ENCODE data around the gene TTC3.

Gene TTC3

DNA sequence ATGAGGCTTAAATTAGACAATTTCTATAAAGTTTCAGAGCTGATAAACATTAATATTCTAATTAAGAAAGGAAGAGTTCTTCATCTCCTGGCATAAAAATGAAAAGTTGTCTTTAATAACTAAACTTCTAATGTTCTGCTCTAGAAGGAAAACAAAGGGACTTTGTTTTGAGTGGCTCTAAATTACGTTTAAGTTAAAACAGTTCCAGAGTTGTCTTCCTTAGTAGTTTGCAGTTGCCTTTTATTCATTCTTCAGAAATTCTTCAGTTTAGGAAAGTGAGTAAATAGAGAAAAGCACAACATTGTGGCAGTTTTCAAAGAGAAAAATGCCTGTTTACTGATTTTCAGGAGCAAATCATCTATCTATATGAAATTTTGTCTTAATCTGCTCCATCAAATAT, 86.9 kb downstream of the TTC3 start:
- Histone ChIP-seq H3K4me1 (ENCODE audit: insufficient read depth, low read length) (no peaks in the 10 kb centered on the region; the same call in 1 of the 2 replicates), H3K36me3 (ENCODE audit: insufficient read depth, low read length) (no peaks in the 10 kb centered on the region; the same call in 1 of the 2 replicates), H3K9me3 (ENCODE audit: control insufficient read depth, insufficient read depth, low read length) (no peaks in the 10 kb centered on the region), H3K9ac (ENCODE audit: low read depth, low read length) (no peak overlapping the region)

DNA sequence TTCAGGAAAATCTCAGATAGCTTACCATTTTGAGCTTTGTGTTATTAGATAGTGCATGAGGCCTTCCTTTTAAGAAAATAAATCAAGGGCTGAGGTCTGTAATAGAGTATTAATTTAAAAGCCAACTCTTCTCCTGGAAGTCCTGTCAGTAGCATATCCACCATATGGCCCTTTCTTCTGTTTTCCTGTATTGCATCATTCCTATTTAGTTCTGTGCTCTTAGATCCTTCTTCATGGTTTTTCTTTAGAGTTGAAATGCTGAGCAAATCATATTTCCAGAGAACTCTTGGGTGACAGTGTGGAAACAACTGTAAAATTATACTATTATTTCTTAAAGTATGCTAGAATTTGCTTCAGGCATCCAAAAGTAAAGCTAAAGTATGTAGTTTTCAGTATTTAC, 91.7 kb downstream of the TTC3 start:
- no peak overlapping the region for H3K9ac ChIP-seq (ENCODE audit: low read depth, low read length)
- no peaks in the 10 kb centered on the region; the same call in 1 of the 2 replicates for H3K36me3 ChIP-seq (ENCODE audit: insufficient read depth, low read length)
- no peaks in the 10 kb centered on the region for H3K9me3 ChIP-seq (ENCODE audit: control insufficient read depth, insufficient read depth, low read length)
- no peaks in the 10 kb centered on the region for H3K4me1 ChIP-seq (ENCODE audit: insufficient read depth, low read length)

DNA sequence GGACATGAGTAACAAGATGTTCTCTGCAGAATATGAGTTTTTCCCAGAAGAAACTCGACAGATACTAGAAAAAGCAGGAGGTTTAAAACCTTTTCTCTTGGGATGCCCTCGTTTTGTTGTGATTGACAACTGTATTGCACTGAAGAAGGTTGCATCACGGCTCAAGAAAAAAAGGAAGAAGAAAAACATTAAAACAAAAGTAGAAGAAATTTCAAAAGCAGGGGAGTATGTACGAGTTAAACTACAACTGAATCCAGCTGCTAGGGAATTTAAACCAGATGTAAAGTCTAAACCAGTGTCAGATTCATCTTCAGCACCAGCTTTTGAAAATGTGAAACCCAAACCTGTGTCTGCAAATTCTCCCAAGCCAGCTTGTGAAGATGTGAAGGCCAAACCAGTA, 92.5 kb downstream of the TTC3 start:
- Histone ChIP-seq H3K9ac (ENCODE audit: low read depth, low read length) (no peak overlapping the region), H3K36me3 (ENCODE audit: insufficient read depth, low read length) (no peaks in the 10 kb centered on the region; the same call in 1 of the 2 replicates), H3K4me1 (ENCODE audit: insufficient read depth, low read length) (no peaks in the 10 kb centered on the region), H3K9me3 (ENCODE audit: control insufficient read depth, insufficient read depth, low read length) (no peaks in the 10 kb centered on the region)

DNA sequence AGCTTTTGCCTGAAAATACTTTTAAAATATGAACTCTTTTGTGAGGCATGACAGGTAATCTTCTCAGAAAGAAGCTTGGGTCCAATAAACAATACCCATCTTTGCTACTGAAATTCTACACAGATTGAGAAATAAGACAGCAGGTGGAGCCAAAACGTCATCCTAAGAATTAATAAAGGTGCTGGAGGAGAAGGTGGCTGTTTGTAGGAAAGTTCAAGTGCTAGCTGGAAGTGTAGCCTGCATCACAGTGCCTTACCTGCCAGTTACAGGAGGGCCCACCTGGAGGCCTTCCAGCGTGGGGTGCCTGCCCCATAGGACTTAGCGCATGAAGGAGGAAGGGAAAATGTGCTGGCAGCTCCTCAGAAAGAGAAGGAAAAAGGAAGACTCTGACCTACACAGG, 93.7 kb downstream of the TTC3 start:
- H3K9me3 ChIP-seq (ENCODE audit: control insufficient read depth, insufficient read depth, low read length) = no peaks in the 10 kb centered on the region
- H3K36me3 ChIP-seq (ENCODE audit: insufficient read depth, low read length) = no peaks in the 10 kb centered on the region
- H3K9ac ChIP-seq (ENCODE audit: low read depth, low read length) = no peak overlapping the region
- H3K4me1 ChIP-seq (ENCODE audit: insufficient read depth, low read length) = peaks cover 4% of the 10 kb centered on the region; the same call in 1 of the 2 replicates

DNA sequence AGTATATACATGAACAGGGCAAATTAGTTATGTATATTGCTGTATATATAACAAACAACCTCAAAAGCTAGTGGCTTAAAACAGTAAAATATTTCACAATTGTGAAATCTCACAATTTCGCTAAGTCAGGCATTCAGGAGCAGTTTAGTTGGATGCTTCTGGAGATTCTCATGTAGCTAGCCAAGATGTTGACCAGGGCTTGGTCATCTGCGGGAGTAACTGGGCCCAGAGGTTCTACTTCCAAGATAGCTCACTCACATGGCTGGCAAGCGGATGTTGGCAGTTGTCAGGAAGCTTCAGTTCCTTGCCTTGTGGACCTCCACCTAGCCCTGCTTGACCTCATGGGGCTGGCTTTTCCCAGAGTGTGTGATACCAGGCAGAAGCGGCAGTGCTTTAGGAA, 95.6 kb downstream of the TTC3 start:
- H3K9ac ChIP-seq (ENCODE audit: low read depth, low read length) = no peak overlapping the region
- peaks cover 4% of the 10 kb centered on the region; the same call in 1 of the 2 replicates for H3K4me1 ChIP-seq (ENCODE audit: insufficient read depth, low read length)
- H3K9me3 ChIP-seq (ENCODE audit: control insufficient read depth, insufficient read depth, low read length) = no peaks in the 10 kb centered on the region
- H3K36me3 ChIP-seq (ENCODE audit: insufficient read depth, low read length) = no peaks in the 10 kb centered on the region

DNA sequence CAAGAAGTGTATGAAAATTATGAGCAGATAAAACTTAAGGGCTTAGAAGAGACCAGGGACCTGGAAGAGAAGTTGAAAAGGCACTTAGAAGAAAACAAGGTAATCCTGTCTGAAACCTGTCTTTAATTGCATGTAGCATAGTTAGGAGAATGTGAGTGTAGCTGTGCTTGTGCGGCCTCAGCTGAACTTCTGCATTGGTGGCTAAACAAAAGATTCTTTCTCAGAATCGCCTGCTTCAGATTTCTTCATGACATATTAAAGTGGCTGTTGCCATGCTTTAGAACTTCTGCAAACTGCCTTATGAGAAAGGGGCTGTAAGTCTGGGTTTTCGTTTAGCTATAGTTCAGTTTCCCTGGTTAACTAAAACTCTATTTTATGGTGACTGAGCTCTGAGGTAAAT, 99.6 kb downstream of the TTC3 start:
- no peaks in the 10 kb centered on the region for H3K9me3 ChIP-seq (ENCODE audit: control insufficient read depth, insufficient read depth, low read length)
- H3K4me1 ChIP-seq (ENCODE audit: insufficient read depth, low read length) = peaks cover 4% of the 10 kb centered on the region; the same call in 1 of the 2 replicates
- H3K9ac ChIP-seq (ENCODE audit: low read depth, low read length) = no peak overlapping the region
- peaks cover 3% of the 10 kb centered on the region; the same call in 1 of the 2 replicates for H3K36me3 ChIP-seq (ENCODE audit: insufficient read depth, low read length)

DNA sequence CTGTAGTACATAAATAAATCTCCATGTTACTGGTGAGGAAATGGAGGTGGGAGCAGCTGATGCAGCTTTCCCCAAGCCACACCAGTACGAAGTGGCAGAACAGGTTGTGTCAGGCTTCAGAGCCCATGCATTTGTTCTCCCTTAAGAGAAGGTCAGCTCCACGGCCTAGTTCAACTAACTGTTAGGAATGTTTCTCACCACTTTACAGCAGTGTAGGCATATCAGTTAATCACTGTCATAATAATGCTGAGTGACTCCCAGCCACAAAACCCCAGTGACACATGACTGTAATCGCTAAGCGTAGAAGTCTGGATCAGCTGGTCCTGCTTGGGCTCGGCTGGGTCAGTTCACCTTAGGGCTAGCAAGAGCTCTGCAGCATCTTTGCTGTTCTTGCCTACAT, 103.7 kb downstream of the TTC3 start:
- no peaks in the 10 kb centered on the region for H3K4me1 ChIP-seq (ENCODE audit: insufficient read depth, low read length)
- H3K9me3 ChIP-seq (ENCODE audit: control insufficient read depth, insufficient read depth, low read length) = no peaks in the 10 kb centered on the region
- H3K9ac ChIP-seq (ENCODE audit: low read depth, low read length) = no peak overlapping the region
- peaks cover 3% of the 10 kb centered on the region; the same call in 1 of the 2 replicates for H3K36me3 ChIP-seq (ENCODE audit: insufficient read depth, low read length)

DNA sequence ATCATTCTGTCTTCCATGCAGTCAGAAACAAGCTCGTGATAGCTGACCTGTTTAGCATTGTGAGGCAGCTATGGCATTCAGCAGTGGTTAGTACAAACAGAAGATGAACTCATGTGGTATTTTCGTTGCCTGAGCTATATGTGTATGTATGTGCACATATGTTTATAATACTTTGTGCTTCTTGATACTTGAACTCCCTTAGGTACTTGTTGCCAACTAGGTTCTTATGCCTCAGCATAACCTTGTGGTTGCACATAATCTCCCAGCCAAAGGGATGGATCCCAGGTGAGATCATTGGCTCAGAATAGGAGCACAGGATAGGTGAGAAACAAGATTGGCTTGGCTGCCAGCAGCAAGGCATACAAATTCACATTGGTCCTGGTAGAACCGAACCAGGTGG, 108.0 kb downstream of the TTC3 start:
- no peaks in the 10 kb centered on the region for H3K36me3 ChIP-seq (ENCODE audit: insufficient read depth, low read length)

DNA sequence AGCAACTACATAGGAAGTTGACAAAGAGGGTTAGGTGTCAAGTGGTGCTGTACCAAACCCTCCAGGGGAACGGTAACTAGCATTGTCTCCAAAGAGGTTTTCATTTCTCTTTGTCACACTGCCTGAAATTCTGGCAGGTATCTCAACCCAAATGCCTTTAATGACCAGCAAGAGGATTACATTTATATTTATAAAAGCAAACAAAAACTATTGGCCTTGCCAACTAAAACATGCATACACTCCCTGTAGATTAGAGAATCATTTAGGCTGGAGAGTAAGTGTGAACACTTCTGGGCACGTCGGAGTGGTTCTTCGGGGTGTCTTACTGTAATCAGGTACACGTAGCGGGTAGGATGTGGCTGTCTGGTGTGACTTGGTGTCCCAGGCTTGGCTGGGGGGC, 109.2 kb downstream of the TTC3 start:
- no peak overlapping the region for H3K9ac ChIP-seq (ENCODE audit: low read depth, low read length)
- no peaks in the 10 kb centered on the region for H3K4me1 ChIP-seq (ENCODE audit: insufficient read depth, low read length)
- no peaks in the 10 kb centered on the region for H3K36me3 ChIP-seq (ENCODE audit: insufficient read depth, low read length)
- no peaks in the 10 kb centered on the region for H3K9me3 ChIP-seq (ENCODE audit: control insufficient read depth, insufficient read depth, low read length)

More for the DNA sequence above, 108.0 kb downstream of the TTC3 start:
- no peaks in the 10 kb centered on the region for H3K9me3 ChIP-seq (ENCODE audit: control insufficient read depth, insufficient read depth, low read length)
- no peaks in the 10 kb centered on the region for H3K4me1 ChIP-seq (ENCODE audit: insufficient read depth, low read length)
- no peak overlapping the region for H3K9ac ChIP-seq (ENCODE audit: low read depth, low read length)

DNA sequence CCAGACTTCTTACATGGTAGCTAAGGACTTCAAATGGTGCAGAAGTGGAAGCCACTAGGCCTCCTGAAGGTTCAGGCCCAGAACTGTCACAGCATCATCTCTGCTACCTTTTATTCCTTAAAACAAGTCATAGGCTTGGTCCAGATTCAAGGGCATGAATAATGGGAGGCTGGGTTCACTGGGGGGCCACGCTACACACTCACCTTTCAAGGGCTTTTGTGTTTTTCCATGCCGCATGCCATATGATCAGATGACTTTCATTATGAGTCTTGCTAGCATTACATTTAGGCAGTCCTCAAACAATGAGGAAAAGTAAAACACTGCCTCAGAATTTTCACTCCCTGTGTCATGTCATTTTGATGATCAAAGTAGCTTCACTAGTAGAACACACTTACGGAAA, 110.7 kb downstream of the TTC3 start:
- Histone ChIP-seq H3K9ac (ENCODE audit: low read depth, low read length) (no peak overlapping the region), H3K36me3 (ENCODE audit: insufficient read depth, low read length) (no peaks in the 10 kb centered on the region), H3K4me1 (ENCODE audit: insufficient read depth, low read length) (no peaks in the 10 kb centered on the region), H3K9me3 (ENCODE audit: control insufficient read depth, insufficient read depth, low read length) (no peaks in the 10 kb centered on the region)

DNA sequence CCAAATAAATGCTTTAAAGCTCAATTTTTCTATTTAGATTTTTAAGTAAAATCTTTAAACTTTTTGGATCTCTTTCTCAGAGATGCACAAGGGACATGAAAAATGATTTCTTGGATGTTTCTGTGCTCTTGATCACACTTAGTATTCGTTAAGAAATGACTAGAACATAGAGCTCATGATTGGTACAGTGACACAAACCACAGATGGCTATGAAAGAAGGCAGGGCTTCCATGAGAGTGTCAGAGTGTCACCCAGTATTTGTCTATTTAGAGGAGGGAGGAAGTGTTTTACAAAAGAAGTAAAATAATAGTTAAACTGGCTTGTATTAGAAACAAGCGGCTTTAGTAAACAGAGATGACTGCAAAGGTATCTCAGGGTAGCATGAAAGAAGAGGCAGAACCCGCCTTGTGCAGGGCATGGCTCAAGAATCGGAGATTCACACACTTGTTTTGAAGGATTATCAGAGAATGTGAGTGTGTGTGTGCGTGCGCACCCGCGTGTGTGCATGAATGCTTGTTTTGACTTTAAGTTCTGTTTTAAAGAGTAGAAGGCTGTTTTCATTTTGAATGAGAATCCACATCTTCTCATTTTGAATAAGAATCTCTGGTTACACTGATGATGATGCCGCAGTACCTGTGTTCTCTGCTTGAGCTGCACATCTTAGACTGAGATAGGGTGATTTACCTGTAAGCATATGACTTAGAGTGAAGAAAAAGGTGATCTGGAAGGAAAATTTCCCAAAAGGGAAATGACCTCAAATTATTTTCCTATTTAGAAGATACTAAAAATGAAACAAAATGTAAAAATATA, 111.9 kb downstream of the TTC3 start:
- H3K4me1 ChIP-seq (ENCODE audit: insufficient read depth, low read length) = no peaks in the 10 kb centered on the region
- no peak overlapping the region for H3K9ac ChIP-seq (ENCODE audit: low read depth, low read length)
- H3K36me3 ChIP-seq (ENCODE audit: insufficient read depth, low read length) = no peaks in the 10 kb centered on the region
- no peaks in the 10 kb centered on the region for H3K9me3 ChIP-seq (ENCODE audit: control insufficient read depth, insufficient read depth, low read length)

DNA sequence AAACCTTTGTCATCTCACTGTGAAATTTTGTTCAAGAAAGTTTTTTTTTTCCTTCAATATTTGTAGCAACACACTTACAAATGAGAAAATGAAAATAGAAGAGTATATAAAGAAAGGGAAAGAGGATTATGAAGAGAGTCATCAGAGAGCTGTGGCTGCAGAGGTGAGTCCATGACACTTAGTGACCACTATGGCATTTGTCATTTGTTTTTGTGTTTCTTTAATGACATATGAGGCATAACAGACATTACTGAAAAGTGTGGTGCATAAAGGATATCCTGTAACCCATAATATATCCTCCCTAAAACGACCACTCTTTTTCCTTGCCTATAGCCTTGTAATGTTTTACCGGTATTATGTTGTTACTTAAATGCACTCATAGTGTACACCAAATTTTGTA, 113.9 kb downstream of the TTC3 start:
- Histone ChIP-seq H3K9ac (ENCODE audit: low read depth, low read length) (no peak overlapping the region), H3K36me3 (ENCODE audit: insufficient read depth, low read length) (no peaks in the 10 kb centered on the region), H3K4me1 (ENCODE audit: insufficient read depth, low read length) (no peaks in the 10 kb centered on the region), H3K9me3 (ENCODE audit: control insufficient read depth, insufficient read depth, low read length) (no peaks in the 10 kb centered on the region)

DNA sequence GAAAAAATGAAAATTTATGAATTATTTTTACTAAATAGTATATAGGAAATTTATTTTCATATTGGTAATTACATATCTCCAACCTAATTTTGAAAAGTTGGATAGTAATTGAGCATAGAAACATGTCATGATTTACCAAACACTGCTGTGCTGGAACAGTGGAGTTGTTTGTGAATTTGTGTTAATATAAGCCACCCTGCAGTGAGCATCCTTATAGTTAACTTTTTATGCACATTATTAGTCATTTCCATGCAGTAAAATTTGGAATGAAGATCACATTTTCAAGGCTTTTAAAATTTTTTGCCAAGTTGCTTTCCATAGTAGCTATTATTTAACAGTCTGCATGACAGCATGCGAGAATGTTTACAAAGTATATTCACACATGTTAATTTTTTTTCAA, 115.8 kb downstream of the TTC3 start:
- H3K9ac ChIP-seq (ENCODE audit: low read depth, low read length) = no peak overlapping the region
- H3K4me1 ChIP-seq (ENCODE audit: insufficient read depth, low read length) = no peaks in the 10 kb centered on the region
- no peaks in the 10 kb centered on the region for H3K9me3 ChIP-seq (ENCODE audit: control insufficient read depth, insufficient read depth, low read length)
- no peaks in the 10 kb centered on the region for H3K36me3 ChIP-seq (ENCODE audit: insufficient read depth, low read length)

DNA sequence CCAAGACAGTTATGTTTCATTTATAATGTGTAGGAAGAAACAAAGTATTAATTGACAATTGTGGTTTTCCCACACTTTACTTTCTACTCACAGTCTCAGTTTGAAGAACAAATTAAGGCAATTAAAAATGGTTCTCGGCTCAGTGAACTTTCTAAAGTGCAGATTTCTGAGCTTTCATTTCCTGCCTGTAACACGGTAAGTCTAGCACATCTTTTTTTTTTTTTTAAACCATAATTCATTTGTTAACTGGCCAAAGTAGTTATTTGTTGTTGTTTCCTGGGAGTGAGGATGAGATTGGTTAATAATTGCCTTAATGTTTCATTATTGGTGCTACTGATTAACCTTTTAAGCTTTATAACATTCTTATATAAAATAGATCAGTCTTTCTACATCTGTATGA, 119.0 kb downstream of the TTC3 start:
- no peak overlapping the region for H3K9ac ChIP-seq (ENCODE audit: low read depth, low read length)
- H3K36me3 ChIP-seq (ENCODE audit: insufficient read depth, low read length) = no peaks in the 10 kb centered on the region
- no peaks in the 10 kb centered on the region for H3K4me1 ChIP-seq (ENCODE audit: insufficient read depth, low read length)
- no peaks in the 10 kb centered on the region for H3K9me3 ChIP-seq (ENCODE audit: control insufficient read depth, insufficient read depth, low read length)

DNA sequence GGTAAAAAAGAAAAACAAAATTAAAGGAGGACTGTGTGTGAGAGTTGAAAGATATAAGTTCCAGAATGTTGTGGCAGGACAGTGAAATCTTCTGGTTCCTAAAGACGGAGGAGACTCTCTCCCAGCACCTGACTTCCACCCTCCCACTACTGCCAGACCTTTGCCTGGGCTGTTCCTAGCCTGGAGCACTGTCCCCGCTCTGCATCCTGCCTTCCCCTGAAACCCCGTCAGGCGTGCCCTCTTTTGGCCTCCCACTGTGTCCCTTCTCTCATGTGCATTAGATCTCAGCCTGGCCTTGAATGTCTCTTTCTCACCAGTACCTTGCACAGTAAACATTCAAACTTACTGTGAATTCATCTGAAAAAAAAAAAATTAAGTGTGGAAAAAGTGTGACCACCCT, 120.0 kb downstream of the TTC3 start:
- no peaks in the 10 kb centered on the region for H3K36me3 ChIP-seq (ENCODE audit: insufficient read depth, low read length)
- H3K9ac ChIP-seq (ENCODE audit: low read depth, low read length) = no peak overlapping the region
- no peaks in the 10 kb centered on the region for H3K4me1 ChIP-seq (ENCODE audit: insufficient read depth, low read length)
- H3K9me3 ChIP-seq (ENCODE audit: control insufficient read depth, insufficient read depth, low read length) = no peaks in the 10 kb centered on the region
